HG02840 (cell line): ENCODE results near the gene ESX1.
"Not testable (repeated sequence)": the region's sequence is repeated elsewhere in the genome, so short reads cannot be mapped to it uniquely, and the experiment has no call there.

ENCODE experiments used
- ATAC-seq: cut with Tn5 transposase; IDR thresholded peaks from one replicate; pipeline ENCODE4 v1.9.1; 2021; ENCODE audit warnings: mild to moderate bottlenecking, moderate library complexity, moderate number of reproducible peaks; ENCODE audit not compliant: unreplicated experiment, low FRiP score

ESX1 gene

GRCh38 chrX:104254442-104255115, at the start of gene ESX1:
ESX1 (minus strand) TSS chrX:104254933; CDS start chrX:104254849, 84 bp downstream.
- ATAC-seq, result no peak

GRCh38 chrX:104295636-104296035, 40.9 kb upstream of the ESX1 start:
- no peak for ATAC-seq

- ATAC-seq, result no peak
These were observed 34.2 kb upstream of the ESX1 start for GRCh38 chrX:104288961-104289360.

GRCh38 chrX:104288269-104288668, 33.5 kb upstream of the ESX1 start:
- ATAC-seq, result no peak

- no peak for ATAC-seq
These were observed 30.5 kb upstream of the ESX1 start for GRCh38 chrX:104285201-104285600.

GRCh38 chrX:104284507-104284906, 29.8 kb upstream of the ESX1 start:
- ATAC-seq, result no peak

- ATAC-seq, result no peak
These were observed 27.5 kb upstream of the ESX1 start for GRCh38 chrX:104282166-104282725.

GRCh38 chrX:104281564-104281963, 26.8 kb upstream of the ESX1 start:
- no peak for ATAC-seq

GRCh38 chrX:104280609-104281008, 25.9 kb upstream of the ESX1 start:
- ATAC-seq, result no peak

- no peak for ATAC-seq
These were observed 16.3 kb upstream of the ESX1 start for GRCh38 chrX:104270916-104271512.

- no peak for ATAC-seq
These were observed 15.5 kb upstream of the ESX1 start for GRCh38 chrX:104270212-104270611.

- no peak for ATAC-seq
These were observed 732 bp upstream of the ESX1 start for GRCh38 chrX:104255465-104255864.

GRCh38 chrX:104253567-104254441, 929 bp downstream of the ESX1 start:
- no peak for ATAC-seq

GRCh38 chrX:104250470-104250869, 4.3 kb downstream of the ESX1 start:
- ATAC-seq, result no peak

- ATAC-seq, result not testable (repeated sequence)
These were observed 24.7 kb downstream of the ESX1 start for GRCh38 chrX:104230060-104230459.

- no peak for ATAC-seq
These were observed 43.5 kb downstream of the ESX1 start for GRCh38 chrX:104211187-104211586.

- no peak for ATAC-seq
These were observed 49.2 kb downstream of the ESX1 start for GRCh38 chrX:104205548-104205947.
